Transverse colon (tissue), 4 donors: ENCODE data around the gene LRP2BP. TPM values are rescaled to one million over a fixed set of nuclear protein-coding genes. Genes with fewer than 3 reads are reported as not detected.
"Not testable (repeated sequence)": the region's sequence is repeated elsewhere in the genome, so short reads cannot be mapped to it uniquely, and the experiment has no call there.

Experiments
- DNase-seq: peaks from one replicate; pipeline ENCODE4 v3.0.0-alpha.2; 2019
- H3K27ac ChIP-seq, 4 donors: fragments of 200-600 bp; sonication (generic); 2 replicates each; pipeline ENCODE4 v1.5.1; 2016 to 2018; ENCODE audit warnings: inconsistent platforms in 4 of 4
- H3K27me3 ChIP-seq: fragments of 200-600 bp; sonication (generic); 2 replicates; pipeline ENCODE4 v1.5.1; 2017; ENCODE audit warnings: inconsistent platforms
- H3K36me3 ChIP-seq, 4 donors: fragments of 200-600 bp; sonication (generic); 2 replicates each; pipeline ENCODE4 v1.5.1; 2017 to 2019; ENCODE audit warnings: inconsistent platforms in 4 of 4
- H3K4me1 ChIP-seq, 4 donors: fragments of 200-600 bp; sonication (generic); 2 replicates each; pipeline ENCODE4 v1.5.1; 2017 to 2020; ENCODE audit warnings: inconsistent platforms in 4 of 4
- H3K4me3 ChIP-seq, 4 donors: fragments of 200-600 bp; sonication (generic); 1 replicate in 1 of 4; 2 replicates in 3 of 4; pipeline versions ENCODE4 v1.5.1 to v1.6.1; 2017 to 2019; ENCODE audit warnings: inconsistent platforms in 4 of 4
- H3K9me3 ChIP-seq, 2 donors: fragments of 200-600 bp; sonication (generic); 2 replicates each; pipeline ENCODE4 v1.5.1; 2017 to 2019; ENCODE audit warnings: inconsistent platforms in 2 of 2
- EP300 ChIP-seq: sonication (generic); formaldehyde crosslinking; IDR thresholded peaks from one replicate; pipeline ENCODE4 v1.6.1; 2017; ENCODE audit warnings: antibody characterized with exemption, low read depth
- POLR2A ChIP-seq: fragments of 450-650 bp; IDR thresholded peaks from one replicate; pipeline ENCODE4 v1.6.1; 2016; ENCODE audit warnings: antibody characterized with exemption, mild to moderate bottlenecking, moderate library complexity
- POLR2AphosphoS5 ChIP-seq, 3 donors: sonication (generic); formaldehyde crosslinking; IDR thresholded peaks; one replicate each; pipeline ENCODE4 v1.6.1; 2016; ENCODE audit warnings: antibody characterized with exemption in 3 of 3
- WGBS, 2 donors: methylation state at CpG; one replicate each; pipeline ENCODE4 v1.1.5; 2018; ENCODE audit warnings: low coverage in 1 of 2; 5-methylcytosine and 5-hydroxymethylcytosine counted together
- in situ Hi-C, 4 donors: fragments of 200-750 bp; cut with MboI; loops; one replicate each; pipeline versions ENCODE4 v1.15.0 to v1.15.1; 2017; ENCODE audit warnings: low sequenced_read_pairs in 3 of 4, low pct_ligation_motif_present in 1 of 4, low pct_unique_long_range_greater_than_20kb in 1 of 4
- intact Hi-C: fragments of 100-400 bp; cut with DNase I; formaldehyde crosslinking; loops from one replicate; pipeline ENCODE4 v1.15.1; 2023; ENCODE audit warnings: low total_unique reads
- total RNA-seq, 4 donors: library from RNA; depleted of rRNA; stranded (reverse); fragments of >200 nt; gene quantifications; one replicate each; pipeline ENCODE4 v1.1.0, GENCODE V29; 2016
- TF ChIP-seq, protein P1 (sequence below), 5 experiments: fragments of 200-600 bp in 3 of 5; fragments of 450-650 bp in 2 of 5; sonication (generic) in 3 of 5; IDR thresholded peaks; 1 replicate in 2 of 5; 2 replicates in 3 of 5; pipeline ENCODE4 v1.5.1; 2016 to 2017; ENCODE audit warnings: antibody characterized with exemption in 5 of 5, inconsistent platforms in 3 of 5, mild to moderate bottlenecking in 2 of 5, moderate library complexity in 1 of 5

LRP2BP gene
- total RNA-seq, 4 donors from 2014 or later: 0.55 to 20.1 (median 0.64) TPM; not detected in 1

- H3K36me3 ChIP-seq: peaks cover 0 to 3% (median 0%) of the 10 kb centered on the region in 4 donors
- H3K9me3 ChIP-seq: no peaks in the 10 kb centered on the region
- DNase-seq: no peak
- H3K4me1 ChIP-seq: peaks cover 0 to 6% (median 0%) of the 10 kb centered on the region in 4 donors
- in situ Hi-C loops: no loop called here
- peak overlapping the region in 1 of 4 donors; percentile 27 for H3K27ac ChIP-seq
- no peaks in the 10 kb centered on the region for H3K27me3 ChIP-seq
- intact Hi-C loops: no loop called here
- 93 to 99% methylated on average over 7 of the region's 7 CpGs for WGBS, 2 donors
- TF ChIP-seq POLR2AphosphoS5 (IDR thresholded peaks at IDR 0.05) (no peak), POLR2A (no peak), EP300 (no peak)
- TF ChIP-seq, protein P1, sequence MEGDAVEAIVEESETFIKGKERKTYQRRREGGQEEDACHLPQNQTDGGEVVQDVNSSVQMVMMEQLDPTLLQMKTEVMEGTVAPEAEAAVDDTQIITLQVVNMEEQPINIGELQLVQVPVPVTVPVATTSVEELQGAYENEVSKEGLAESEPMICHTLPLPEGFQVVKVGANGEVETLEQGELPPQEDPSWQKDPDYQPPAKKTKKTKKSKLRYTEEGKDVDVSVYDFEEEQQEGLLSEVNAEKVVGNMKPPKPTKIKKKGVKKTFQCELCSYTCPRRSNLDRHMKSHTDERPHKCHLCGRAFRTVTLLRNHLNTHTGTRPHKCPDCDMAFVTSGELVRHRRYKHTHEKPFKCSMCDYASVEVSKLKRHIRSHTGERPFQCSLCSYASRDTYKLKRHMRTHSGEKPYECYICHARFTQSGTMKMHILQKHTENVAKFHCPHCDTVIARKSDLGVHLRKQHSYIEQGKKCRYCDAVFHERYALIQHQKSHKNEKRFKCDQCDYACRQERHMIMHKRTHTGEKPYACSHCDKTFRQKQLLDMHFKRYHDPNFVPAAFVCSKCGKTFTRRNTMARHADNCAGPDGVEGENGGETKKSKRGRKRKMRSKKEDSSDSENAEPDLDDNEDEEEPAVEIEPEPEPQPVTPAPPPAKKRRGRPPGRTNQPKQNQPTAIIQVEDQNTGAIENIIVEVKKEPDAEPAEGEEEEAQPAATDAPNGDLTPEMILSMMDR (IDR thresholded peaks at IDR 0.05): no peak
- no peak overlapping the region for H3K4me3 ChIP-seq
Measured at GRCh38 chr4:185328586-185328985, 67.1 kb downstream of the LRP2BP start.

DNA sequence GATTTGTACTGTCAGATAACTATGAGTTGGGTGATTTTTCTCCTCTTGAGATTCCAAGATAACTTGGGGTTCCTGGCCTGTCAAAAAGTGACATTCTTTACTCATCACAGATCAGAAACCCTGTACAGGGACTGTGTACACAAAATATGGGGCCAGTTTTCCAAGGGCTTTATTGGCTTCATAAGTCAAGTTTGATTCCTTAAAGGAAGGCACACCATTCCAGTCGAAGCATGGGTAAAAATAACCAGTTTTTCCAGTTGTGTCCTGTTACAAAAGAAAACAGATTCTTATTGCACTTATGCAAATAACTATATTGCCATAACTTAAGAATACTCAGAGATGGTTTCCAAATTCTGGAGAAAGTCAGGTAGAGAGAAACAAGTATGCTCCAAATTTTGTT, 70.0 kb downstream of the LRP2BP start:
- H3K4me3 ChIP-seq, H3K27me3 ChIP-seq, intact Hi-C loops, DNase-seq, H3K36me3 ChIP-seq, in situ Hi-C loops, H3K4me1 ChIP-seq, H3K27ac ChIP-seq, H3K9me3 ChIP-seq: not testable (repeated sequence)
- 33% methylated on average over 1 of the region's 1 CpG; no CpG with 5 or more reads in 1 of the 2 donors for WGBS, 2 donors

DNA sequence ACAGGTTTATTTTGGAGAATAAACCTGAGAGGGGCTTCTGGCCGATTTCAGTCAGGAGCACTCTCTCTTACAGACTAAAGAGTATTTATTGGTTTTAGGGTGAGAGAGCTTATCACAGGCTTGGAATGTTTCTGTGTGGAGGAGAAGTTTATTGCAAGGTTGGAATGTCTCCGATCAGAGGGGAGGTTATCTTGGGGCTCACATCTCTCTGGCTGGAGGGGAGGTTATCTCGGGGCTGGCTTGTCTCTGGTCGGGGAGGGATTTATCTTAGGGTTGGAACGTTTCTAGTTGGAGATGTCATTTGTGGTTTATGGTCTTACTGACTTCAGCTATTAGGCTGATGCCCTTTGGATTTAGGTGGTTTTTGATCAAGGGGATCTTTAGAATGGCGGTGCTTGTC, 71.4 kb downstream of the LRP2BP start:
- H3K4me1 ChIP-seq, intact Hi-C loops, H3K36me3 ChIP-seq, H3K27me3 ChIP-seq, H3K9me3 ChIP-seq, H3K4me3 ChIP-seq, in situ Hi-C loops, H3K27ac ChIP-seq, DNase-seq: not testable (repeated sequence)
- 85 to 90% methylated on average over 2 to 6 of the region's 6 CpGs for WGBS, 2 donors

DNA sequence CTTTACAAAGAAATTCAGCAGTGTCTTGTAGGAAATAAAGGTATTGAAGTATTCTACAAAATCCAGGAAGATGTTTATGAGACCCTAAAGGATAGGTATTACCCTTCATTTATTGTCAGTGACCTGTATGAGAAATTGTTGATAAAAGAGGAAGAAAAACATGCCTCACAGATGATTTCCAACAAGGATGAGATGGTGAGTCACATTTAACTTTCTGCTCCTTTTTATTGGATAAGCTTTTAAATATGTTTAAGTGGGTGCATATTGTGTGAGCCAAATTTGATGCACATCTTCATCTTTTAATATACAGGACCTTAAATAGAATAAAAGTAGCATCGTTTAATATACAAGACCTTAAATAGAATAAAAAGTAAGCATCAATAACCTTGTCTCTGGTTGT, 72.1 kb downstream of the LRP2BP start:
- Histone ChIP-seq H3K4me3 (no peak overlapping the region), H3K27ac (no peak overlapping the region), H3K27me3 (no peaks in the 10 kb centered on the region), H3K4me1 (peaks cover 0 to 8% (median under 1%) of the 10 kb centered on the region in 4 donors), H3K9me3 (no peaks in the 10 kb centered on the region), H3K36me3 (no peaks in the 10 kb centered on the region)
- in situ Hi-C loops (no loop called here), intact Hi-C loops (no loop called here)
- WGBS, 2 donors: 80 to 93% methylated on average over 1 of the region's 1 CpG
- TF ChIP-seq, protein P1 (IDR thresholded peaks at IDR 0.05): no peak
- TF ChIP-seq POLR2AphosphoS5 (IDR thresholded peaks at IDR 0.05) (no peak), EP300 (no peak), POLR2A (no peak)
- no peak for DNase-seq

DNA sequence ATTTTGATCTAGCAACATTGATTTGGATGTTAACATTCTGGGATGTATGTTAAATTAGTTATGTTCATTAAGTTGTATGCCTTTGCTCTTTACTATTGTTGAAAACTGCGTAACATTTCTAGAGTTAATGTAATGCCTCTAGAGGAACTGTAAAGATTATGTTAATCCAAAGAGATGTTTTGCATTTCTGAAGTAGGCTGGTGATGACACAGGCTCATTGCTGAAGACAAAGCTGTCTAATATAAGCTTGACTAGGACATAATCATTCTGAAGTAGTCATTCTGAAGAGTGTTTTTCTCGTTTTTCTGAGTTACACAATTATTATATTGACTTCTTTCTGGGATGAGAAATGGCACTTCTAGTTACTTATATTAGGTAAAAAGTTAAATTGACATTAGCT, 72.9 kb downstream of the LRP2BP start:
- TF ChIP-seq POLR2AphosphoS5 (IDR thresholded peaks at IDR 0.05) (no peak), EP300 (no peak), POLR2A (no peak)
- TF ChIP-seq, protein P1 (IDR thresholded peaks at IDR 0.05): no peak
- 77 to 86% methylated on average over 2 of the region's 2 CpGs for WGBS, 2 donors
- Histone ChIP-seq H3K27ac (no peak overlapping the region), H3K27me3 (no peaks in the 10 kb centered on the region), H3K9me3 (no peaks in the 10 kb centered on the region), H3K36me3 (peaks cover 0 to under 1% (median 0%) of the 10 kb centered on the region in 4 donors), H3K4me3 (no peak overlapping the region), H3K4me1 (peaks cover 0 to 12% (median 3%) of the 10 kb centered on the region in 4 donors)
- DNase-seq: no peak
- intact Hi-C loops (no loop called here), in situ Hi-C loops (no loop called here)
